GM19395 (cell line): ENCODE results near the gene DKC1.
"Not testable (repeated sequence)": the region's sequence is repeated elsewhere in the genome, so short reads cannot be mapped to it uniquely, and the experiment has no call there.

Experiments used
- ATAC-seq: cut with Tn5 transposase; IDR thresholded peaks from one replicate; pipeline ENCODE4 v1.9.1; 2021; ENCODE audit warnings: mild to moderate bottlenecking, moderate library complexity; ENCODE audit not compliant: unreplicated experiment

The DKC1 gene

GRCh38 chrX:154817048-154817618, 54.5 kb downstream of the DKC1 start:
- not testable (repeated sequence) for ATAC-seq

- ATAC-seq = no peak
Observed at GRCh38 chrX:154818916-154819770, 56.5 kb downstream of the DKC1 start.

- no peak for ATAC-seq
Observed at GRCh38 chrX:154819771-154820341, 57.2 kb downstream of the DKC1 start.

- ATAC-seq = no peak
Observed at GRCh38 chrX:154821523-154821922, 58.9 kb downstream of the DKC1 start.

GRCh38 chrX:154822029-154822428, 59.4 kb downstream of the DKC1 start:
- ATAC-seq = no peak

GRCh38 chrX:154824638-154825037, 62.0 kb downstream of the DKC1 start:
- ATAC-seq = no peak

GRCh38 chrX:154825586-154825985, 62.9 kb downstream of the DKC1 start:
- ATAC-seq = not testable (repeated sequence)
